ENCODE data around the gene ADAT2.

Gene ADAT2

DNA sequence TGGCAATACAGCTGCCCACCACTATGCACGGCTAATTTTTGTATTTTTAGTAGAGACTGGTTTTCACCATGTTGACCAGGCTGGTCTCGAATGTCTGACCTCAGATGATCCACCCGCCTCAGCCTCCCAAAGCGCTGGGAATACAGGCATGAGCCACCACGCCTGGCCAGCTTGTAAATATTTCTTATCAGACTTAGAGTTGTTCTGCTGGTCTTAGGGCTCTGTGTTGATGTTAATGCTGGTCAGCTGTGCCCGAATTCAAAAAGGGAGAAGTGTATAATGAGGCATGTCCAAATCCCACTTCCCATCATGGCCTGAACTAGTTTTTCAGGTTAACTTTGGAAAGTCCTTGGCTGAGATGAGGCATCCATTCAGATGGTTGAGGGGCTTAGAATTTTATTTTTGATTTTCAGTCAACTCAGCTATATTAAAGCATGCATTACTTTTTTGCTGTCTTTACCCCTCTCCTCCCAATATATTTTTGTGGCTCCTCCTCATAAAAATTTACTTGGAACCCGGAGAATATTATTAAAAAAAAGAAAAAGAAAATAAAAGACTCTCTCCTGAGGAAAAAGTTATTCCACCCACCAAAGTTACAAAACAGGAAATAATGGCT lies 47.7 kb downstream of the ADAT2 start:
- H3K9ac ChIP-seq (ENCODE audit: low read depth, low read length): no peak overlapping the region
- no peak overlapping the region for H3K4me3 ChIP-seq (ENCODE audit: low read length)
- no peaks in the 10 kb centered on the region for H3K36me3 ChIP-seq (ENCODE audit: insufficient read depth, low read depth, low read length)
- H3K4me1 ChIP-seq (ENCODE audit: insufficient read depth, low read length): peaks cover 9% of the 10 kb centered on the region
- no peaks in the 10 kb centered on the region for H3K9me3 ChIP-seq (ENCODE audit: insufficient read depth, low read depth, low read length)
- H3K27ac ChIP-seq (ENCODE audit: low read length): no peak overlapping the region
- H3K27me3 ChIP-seq (ENCODE audit: insufficient read depth, low read length): no peaks in the 10 kb centered on the region

DNA sequence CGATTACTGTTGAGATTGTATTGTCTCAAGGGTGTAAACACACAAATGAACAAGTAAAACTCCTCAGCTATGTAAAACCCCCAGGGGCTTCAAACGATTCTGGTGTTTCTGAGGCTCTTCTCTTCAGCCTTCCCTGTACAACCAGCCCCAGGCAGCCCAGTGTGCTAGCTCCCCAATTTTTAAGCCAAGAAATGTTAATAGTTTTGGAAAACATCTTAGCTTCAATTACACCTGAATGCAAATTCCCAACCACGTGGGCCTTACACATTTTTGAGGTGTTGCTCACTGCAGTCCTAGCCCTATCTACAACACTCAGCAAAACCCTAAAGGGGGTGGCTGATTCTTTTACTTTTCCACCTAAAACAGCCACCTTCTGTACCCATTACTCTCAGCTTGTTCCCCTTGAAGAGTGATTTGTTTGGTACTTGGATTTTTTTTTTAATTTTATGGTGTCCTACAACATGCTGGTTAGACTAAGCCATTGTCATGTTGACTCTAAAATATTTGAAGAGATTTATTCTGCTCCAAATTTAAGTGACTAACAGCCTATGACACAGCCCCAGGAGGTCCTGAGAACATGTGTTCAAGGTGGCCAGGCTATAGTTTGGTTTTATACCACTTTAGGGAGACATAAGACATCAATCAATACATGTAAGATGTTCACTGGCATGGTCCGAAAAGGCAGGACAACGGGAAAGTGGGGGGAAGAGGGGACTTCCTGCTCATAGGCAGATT lies 48.7 kb downstream of the ADAT2 start:
- Histone ChIP-seq H3K9ac (ENCODE audit: low read depth, low read length) (no peak overlapping the region), H3K27me3 (ENCODE audit: insufficient read depth, low read length) (no peaks in the 10 kb centered on the region), H3K4me1 (ENCODE audit: insufficient read depth, low read length) (peaks cover 14% of the 10 kb centered on the region), H3K4me3 (ENCODE audit: low read length) (no peak overlapping the region), H3K9me3 (ENCODE audit: insufficient read depth, low read depth, low read length) (no peaks in the 10 kb centered on the region), H3K36me3 (ENCODE audit: insufficient read depth, low read depth, low read length) (no peaks in the 10 kb centered on the region), H3K27ac (ENCODE audit: low read length) (no peak overlapping the region)

DNA sequence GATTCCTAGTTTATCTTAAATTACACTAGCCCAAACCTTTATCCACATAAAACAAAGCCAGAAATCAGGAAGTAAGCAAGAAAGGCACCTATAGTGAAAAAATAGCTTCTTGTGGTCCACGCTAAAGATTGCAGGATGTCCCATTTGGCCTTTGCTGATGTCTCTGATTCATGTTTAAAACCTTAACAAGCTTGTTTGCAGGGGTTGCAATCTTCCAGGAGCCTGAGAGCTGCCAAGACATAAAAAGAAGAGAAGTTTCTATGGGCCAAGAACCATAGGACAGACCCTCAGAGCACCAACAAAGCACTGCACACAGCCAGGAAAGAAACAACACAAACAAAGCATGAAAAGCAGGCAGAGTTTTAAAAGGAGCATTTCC lies 49.4 kb downstream of the ADAT2 start:
- no peaks in the 10 kb centered on the region for H3K27me3 ChIP-seq (ENCODE audit: insufficient read depth, low read length)
- H3K9me3 ChIP-seq (ENCODE audit: insufficient read depth, low read depth, low read length): no peaks in the 10 kb centered on the region
- H3K4me1 ChIP-seq (ENCODE audit: insufficient read depth, low read length): peaks cover 14% of the 10 kb centered on the region
- H3K9ac ChIP-seq (ENCODE audit: low read depth, low read length): no peak overlapping the region
- no peaks in the 10 kb centered on the region for H3K36me3 ChIP-seq (ENCODE audit: insufficient read depth, low read depth, low read length)
- no peak overlapping the region for H3K27ac ChIP-seq (ENCODE audit: low read length)
- H3K4me3 ChIP-seq (ENCODE audit: low read length): no peak overlapping the region

DNA sequence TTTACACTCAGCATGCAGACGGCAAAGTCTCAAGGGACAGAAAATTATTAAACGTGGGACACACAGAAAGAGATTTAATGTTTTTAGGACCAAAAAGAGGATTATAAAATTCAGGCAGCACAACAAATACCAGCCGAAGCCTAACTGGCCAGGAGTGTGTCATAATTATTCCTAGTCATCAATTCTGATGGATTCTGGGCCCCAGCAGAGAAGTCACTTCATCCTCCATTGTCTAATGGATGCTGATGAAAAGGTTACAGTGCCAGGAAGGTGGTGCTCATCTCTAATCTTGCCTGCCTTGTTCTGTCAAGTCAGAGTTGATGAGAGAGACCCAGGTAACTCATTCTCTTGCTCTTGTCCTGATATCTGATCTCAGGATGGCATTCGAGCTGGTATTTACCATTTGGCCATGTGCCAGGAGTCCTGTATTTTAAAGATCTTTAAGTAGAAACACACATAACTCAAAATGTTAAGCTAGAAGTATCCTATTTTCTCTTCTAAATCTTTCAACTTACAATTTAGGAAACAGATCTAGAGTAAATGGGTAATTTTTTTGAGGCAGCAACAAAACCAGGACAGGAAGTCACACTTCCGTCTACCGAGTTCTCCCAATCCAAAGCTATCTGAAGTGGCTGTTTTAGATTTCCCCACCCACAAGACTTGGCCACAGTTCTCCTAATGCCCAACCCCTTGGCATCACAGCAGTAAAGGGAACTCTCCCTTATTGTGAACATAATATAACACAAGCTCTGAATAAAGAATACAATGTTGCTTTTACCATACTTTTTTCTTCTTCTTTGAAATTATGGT lies 50.0 kb downstream of the ADAT2 start:
- Histone ChIP-seq H3K27ac (ENCODE audit: low read length) (no peak overlapping the region), H3K4me1 (ENCODE audit: insufficient read depth, low read length) (peaks cover 14% of the 10 kb centered on the region), H3K27me3 (ENCODE audit: insufficient read depth, low read length) (no peaks in the 10 kb centered on the region)

DNA sequence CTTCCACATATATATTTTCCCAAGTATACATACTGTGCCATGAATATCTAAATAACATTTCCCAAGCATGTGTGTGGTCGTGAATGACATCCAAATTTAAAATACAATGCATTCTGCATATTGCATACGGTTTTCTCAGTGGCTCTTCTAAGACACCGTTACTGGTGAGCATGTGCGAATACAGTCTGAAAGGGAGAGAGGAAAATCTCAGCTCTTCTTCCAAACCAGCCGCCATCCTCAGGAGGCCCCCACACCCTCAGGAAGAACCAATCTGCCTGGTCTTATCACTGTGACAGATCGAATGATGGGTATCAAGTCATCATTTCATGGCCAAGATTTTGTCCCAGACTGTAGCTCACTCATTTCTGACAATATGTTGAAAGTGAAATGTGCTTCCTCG lies 50.7 kb downstream of the ADAT2 start:
- Histone ChIP-seq H3K4me1 (ENCODE audit: insufficient read depth, low read length) (peaks cover 14% of the 10 kb centered on the region), H3K27me3 (ENCODE audit: insufficient read depth, low read length) (no peaks in the 10 kb centered on the region), H3K36me3 (ENCODE audit: insufficient read depth, low read depth, low read length) (no peaks in the 10 kb centered on the region), H3K27ac (ENCODE audit: low read length) (no peak overlapping the region), H3K9ac (ENCODE audit: low read depth, low read length) (no peak overlapping the region), H3K4me3 (ENCODE audit: low read length) (no peak overlapping the region), H3K9me3 (ENCODE audit: insufficient read depth, low read depth, low read length) (no peaks in the 10 kb centered on the region)

More for the DNA sequence above, 50.0 kb downstream of the ADAT2 start:
- no peaks in the 10 kb centered on the region for H3K36me3 ChIP-seq (ENCODE audit: insufficient read depth, low read depth, low read length)
- H3K4me3 ChIP-seq (ENCODE audit: low read length): no peak overlapping the region
- H3K9ac ChIP-seq (ENCODE audit: low read depth, low read length): no peak overlapping the region
- no peaks in the 10 kb centered on the region for H3K9me3 ChIP-seq (ENCODE audit: insufficient read depth, low read depth, low read length)

DNA sequence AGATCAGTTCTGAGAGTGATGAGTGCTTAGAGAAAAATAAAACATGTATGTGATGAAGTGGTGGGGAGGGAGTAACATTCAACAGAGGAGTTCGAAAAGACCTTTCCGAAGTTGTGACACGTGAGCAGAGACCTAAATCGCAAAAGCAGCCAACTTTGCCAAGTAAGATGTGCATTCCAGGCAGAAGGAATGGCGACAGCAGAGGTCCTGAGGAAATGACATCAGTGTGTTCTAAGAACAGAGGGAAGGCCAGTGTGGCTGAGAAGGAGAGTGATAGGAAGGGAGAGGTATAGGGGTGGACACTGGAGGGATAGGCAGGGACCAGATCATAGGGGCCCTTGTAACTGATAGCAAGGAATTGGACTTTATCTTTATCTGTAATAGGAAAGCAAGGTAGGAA lies 51.3 kb downstream of the ADAT2 start:
- Histone ChIP-seq H3K4me1 (ENCODE audit: insufficient read depth, low read length) (peaks cover 18% of the 10 kb centered on the region), H3K9ac (ENCODE audit: low read depth, low read length) (no peak overlapping the region), H3K9me3 (ENCODE audit: insufficient read depth, low read depth, low read length) (no peaks in the 10 kb centered on the region), H3K36me3 (ENCODE audit: insufficient read depth, low read depth, low read length) (no peaks in the 10 kb centered on the region), H3K27me3 (ENCODE audit: insufficient read depth, low read length) (no peaks in the 10 kb centered on the region), H3K4me3 (ENCODE audit: low read length) (no peak overlapping the region), H3K27ac (ENCODE audit: low read length) (no peak overlapping the region)

DNA sequence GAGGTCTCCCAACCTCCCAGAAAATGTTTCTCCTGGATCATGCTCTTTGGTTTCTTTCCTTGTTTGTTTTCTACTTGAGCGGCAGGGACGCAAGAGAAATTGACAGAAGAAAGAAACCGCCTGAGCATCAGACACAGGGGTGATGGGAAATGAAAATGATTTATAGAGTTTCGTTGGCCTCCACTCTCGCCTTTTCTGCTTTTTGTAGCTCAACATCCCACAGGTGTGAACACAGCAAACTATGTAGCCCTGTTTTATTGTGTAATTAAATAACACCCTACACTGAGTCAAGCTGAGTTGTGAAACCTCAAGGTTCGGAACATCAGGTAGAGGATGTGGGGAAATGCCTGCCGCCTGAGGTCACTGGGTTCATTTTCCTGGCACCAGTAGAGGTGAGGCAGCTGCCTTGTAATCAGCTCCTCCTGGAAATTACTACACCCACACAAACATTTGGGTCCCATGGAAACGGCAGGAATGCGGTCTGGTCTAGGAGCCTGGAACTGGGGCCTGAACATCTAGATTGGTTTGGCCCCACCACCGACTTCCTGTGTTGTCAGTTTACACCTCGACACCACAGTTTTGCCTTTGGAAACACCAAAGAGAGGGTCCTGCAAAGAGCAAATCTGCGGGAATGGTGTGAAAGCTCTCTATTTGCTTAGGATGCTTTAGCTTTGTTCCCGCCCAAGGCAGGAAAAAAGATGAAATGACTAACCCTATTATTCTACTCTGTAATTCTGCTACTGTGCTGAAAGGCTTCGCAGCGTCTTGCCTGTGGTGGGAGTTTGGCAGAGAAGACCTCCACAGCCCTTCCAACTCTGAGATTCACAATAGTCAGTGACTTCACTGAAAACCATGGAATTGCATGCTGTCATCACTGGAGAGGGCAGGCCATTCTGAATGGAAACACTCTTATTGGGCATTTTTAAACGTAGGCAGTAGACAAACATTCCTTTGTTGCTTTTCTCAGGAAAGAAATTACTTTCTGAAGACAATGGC lies 53.0 kb downstream of the ADAT2 start:
- Histone ChIP-seq H3K9me3 (ENCODE audit: insufficient read depth, low read depth, low read length) (no peaks in the 10 kb centered on the region), H3K27ac (ENCODE audit: low read length) (no peak overlapping the region), H3K9ac (ENCODE audit: low read depth, low read length) (no peak overlapping the region), H3K4me3 (ENCODE audit: low read length) (no peak overlapping the region), H3K36me3 (ENCODE audit: insufficient read depth, low read depth, low read length) (no peaks in the 10 kb centered on the region), H3K27me3 (ENCODE audit: insufficient read depth, low read length) (no peaks in the 10 kb centered on the region), H3K4me1 (ENCODE audit: insufficient read depth, low read length) (peaks cover 15% of the 10 kb centered on the region)

DNA sequence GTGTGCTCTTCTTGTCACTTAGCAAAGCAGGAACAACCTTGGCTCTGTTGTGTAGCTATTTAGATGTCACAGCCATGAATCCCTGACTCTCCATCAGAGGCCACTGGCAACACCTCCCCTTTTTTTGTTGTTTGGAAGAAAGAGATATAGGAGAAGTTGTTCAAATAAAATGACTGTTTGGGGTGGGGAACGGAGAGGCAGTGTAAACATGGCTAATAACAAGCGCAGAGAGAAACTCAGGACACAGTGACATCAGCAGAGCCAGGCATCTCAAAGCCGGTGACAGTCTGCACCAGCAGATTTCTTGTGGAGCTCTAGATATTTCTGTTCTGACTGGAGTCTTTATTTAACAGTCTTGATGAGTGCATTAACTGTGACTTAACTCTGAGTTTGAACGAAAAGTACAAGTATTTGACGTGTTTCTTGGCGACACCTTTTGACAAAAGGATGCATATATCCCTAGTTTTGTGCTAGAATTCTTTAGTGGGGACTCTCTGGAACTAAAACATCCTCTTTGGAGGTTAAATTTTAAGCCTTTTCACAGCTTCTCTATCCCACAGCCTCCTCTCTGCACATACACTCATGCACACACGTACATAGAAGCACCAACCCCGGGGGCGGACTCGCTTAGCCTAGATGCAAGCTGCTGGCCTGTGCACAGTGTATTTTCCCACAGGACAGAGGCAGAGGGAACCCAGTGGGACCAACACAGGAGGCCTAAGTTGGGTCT lies 53.8 kb downstream of the ADAT2 start:
- Histone ChIP-seq H3K36me3 (ENCODE audit: insufficient read depth, low read depth, low read length) (no peaks in the 10 kb centered on the region), H3K4me1 (ENCODE audit: insufficient read depth, low read length) (peaks cover 15% of the 10 kb centered on the region), H3K4me3 (ENCODE audit: low read length) (no peak overlapping the region), H3K27ac (ENCODE audit: low read length) (no peak overlapping the region), H3K9ac (ENCODE audit: low read depth, low read length) (no peak overlapping the region), H3K9me3 (ENCODE audit: insufficient read depth, low read depth, low read length) (no peaks in the 10 kb centered on the region), H3K27me3 (ENCODE audit: insufficient read depth, low read length) (no peaks in the 10 kb centered on the region)

DNA sequence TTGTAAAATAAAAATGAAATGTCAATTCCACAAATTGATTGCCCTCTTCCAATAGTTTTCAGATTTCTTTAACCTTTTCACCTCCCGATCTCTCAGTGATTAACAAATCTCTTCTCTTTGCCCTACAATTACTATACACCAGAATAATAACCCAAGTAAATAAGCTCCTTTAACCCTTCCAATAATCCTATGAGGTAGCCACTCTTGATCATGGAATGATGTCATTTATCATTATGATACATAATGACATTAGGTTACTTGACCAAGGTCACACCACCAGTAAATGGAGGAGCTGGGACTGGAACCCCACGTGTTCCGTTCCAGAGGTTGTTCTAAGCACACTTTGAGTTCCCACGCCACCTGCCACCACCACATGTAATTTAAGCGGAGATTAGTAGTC lies 54.8 kb downstream of the ADAT2 start:
- Histone ChIP-seq H3K4me3 (ENCODE audit: low read length) (no peak overlapping the region), H3K27me3 (ENCODE audit: insufficient read depth, low read length) (no peaks in the 10 kb centered on the region), H3K9me3 (ENCODE audit: insufficient read depth, low read depth, low read length) (no peaks in the 10 kb centered on the region), H3K4me1 (ENCODE audit: insufficient read depth, low read length) (peaks cover 15% of the 10 kb centered on the region), H3K36me3 (ENCODE audit: insufficient read depth, low read depth, low read length) (no peaks in the 10 kb centered on the region), H3K9ac (ENCODE audit: low read depth, low read length) (no peak overlapping the region), H3K27ac (ENCODE audit: low read length) (no peak overlapping the region)

DNA sequence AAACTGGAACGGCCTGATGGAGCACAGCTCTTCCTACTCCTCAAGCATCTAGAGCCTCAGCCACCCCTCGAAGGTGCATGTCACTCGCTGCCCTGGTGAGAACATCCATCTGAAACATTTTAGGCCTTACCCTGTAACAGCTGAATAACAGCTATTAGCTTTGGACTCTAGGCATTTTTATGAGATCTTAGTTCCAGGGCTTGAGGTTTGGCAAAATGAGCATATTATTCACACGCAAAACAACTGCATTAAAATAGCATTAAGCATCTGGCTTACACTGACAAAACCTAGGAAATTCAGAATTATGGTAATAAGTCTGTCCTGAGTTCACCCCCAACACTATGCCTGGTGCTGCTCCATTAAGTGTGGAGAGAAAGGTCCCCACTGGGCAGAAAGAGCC lies 56.1 kb downstream of the ADAT2 start:
- Histone ChIP-seq H3K9ac (ENCODE audit: low read depth, low read length) (no peak overlapping the region), H3K27ac (ENCODE audit: low read length) (no peak overlapping the region), H3K36me3 (ENCODE audit: insufficient read depth, low read depth, low read length) (no peaks in the 10 kb centered on the region), H3K9me3 (ENCODE audit: insufficient read depth, low read depth, low read length) (no peaks in the 10 kb centered on the region), H3K27me3 (ENCODE audit: insufficient read depth, low read length) (no peaks in the 10 kb centered on the region), H3K4me1 (ENCODE audit: insufficient read depth, low read length) (peaks cover 9% of the 10 kb centered on the region; the same call in 1 of the 2 replicates), H3K4me3 (ENCODE audit: low read length) (no peak overlapping the region)
